ENCODE measurements around the gene OSBPL6. TPM values are rescaled to one million over a fixed set of nuclear protein-coding genes. Genes with fewer than 3 reads are reported as not detected.

OSBPL6 gene
- total RNA-seq, 1 donor from 2014 or later, result 2.4 TPM

GRCh38 chr2:178271629-178272333, 77.5 kb downstream of the OSBPL6 start:
- peak; percentile 74 for DNase-seq (ENCODE audit: low spot score)

DNA sequence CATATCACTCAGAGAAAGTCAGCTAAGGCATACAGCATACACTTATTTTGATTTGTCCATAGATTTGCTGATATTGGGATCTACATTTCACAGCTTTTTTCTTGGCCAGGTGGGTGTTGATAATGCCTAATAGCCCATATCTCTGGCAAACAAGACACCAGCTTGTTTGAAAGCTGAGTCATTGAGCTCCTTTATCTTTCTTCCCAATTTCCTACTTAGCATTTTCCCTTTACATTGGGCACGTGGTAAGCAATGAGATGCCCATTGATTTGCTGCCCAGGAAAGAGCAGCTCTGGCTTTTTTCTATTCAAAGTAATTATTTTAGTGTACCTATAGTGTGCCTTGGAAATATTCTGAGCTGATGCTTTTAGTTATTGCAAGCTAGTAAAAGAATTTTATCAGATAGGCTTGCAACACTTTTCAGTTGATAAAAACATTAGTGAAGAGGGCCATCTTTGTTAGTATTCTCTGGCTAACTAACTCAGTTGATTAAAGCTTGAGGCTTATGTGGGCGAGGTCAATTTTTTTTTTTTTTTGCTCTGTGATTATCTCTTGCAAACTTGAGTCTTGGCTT, 79.6 kb downstream of the OSBPL6 start:
- no peak for DNase-seq (ENCODE audit: low spot score)

GRCh38 chr2:178275600-178275999, 81.3 kb downstream of the OSBPL6 start:
- no peak for DNase-seq (ENCODE audit: low spot score)

DNA sequence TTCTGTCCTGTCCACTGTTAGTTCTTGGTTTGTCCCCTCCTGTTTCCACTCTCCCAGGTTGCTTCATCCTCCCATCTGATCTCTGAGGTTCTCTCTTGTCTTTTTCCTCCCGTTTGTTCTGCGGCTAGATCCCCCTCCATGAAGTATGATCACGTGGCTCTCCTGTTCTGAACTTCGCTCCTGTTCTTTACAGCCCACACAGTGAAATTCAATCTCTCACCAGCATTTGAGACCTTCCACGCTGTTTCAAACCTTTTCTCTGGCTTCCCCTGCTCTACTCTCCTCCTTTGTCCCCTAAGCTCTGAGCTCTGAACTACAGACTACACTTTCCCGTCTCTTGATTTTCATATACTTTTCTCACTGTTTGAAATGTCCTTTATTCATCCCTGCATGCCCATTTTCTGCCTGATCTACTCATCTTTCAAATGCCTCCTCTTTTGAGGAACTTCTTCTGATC, 83.5 kb downstream of the OSBPL6 start:
- no peak for DNase-seq (ENCODE audit: low spot score)

GRCh38 chr2:178279142-178279541, 84.8 kb downstream of the OSBPL6 start:
- DNase-seq (ENCODE audit: low spot score), result no peak

DNA sequence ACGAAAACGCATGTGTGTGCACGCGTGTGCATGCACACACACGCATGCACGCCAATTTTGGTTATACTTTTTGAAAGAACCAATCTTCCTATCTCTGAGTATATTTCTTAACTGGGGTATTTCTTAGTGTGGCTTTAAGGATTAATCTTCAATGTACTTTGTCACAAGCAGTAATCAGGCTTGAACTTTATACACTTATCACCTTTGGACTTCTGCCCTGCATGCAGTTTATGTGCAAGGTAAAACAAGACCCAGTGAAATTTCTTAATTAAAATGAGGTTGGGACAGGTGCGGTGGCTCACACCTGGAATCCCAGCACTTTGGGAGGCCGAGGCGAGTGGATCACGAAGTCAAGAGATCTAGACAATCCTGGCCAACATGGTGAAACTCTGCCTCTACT, 85.3 kb downstream of the OSBPL6 start:
- no peak for DNase-seq (ENCODE audit: low spot score)

DNA sequence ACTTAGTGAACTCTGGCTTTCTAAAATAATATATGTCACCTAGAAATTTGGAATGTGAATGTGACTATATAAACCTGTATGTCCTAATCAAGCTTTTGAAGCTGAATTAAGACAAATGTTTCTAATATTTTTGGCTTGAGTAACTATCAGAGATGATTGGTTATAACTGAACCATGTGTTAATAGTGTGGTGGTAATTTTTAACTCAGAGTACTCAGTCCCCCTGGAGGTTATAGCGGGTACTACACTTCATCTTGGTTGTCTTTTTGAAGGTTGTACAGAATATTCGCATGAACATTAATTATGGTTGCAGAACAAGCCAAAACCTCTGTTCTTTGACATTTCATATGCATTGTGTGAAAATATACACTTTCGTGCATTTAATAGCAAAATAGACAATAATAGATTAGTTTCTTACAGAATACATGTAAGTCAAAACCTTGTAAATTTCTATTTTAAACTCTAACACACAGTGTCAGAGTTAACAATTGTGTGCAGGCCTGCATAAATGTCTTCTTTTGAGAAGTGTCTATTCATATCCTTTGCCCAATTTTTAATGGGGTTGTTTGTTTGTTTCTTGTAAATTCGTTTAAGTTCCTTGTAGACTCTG, 86.0 kb downstream of the OSBPL6 start:
- DNase-seq (ENCODE audit: low spot score), result peak; percentile 51

DNA sequence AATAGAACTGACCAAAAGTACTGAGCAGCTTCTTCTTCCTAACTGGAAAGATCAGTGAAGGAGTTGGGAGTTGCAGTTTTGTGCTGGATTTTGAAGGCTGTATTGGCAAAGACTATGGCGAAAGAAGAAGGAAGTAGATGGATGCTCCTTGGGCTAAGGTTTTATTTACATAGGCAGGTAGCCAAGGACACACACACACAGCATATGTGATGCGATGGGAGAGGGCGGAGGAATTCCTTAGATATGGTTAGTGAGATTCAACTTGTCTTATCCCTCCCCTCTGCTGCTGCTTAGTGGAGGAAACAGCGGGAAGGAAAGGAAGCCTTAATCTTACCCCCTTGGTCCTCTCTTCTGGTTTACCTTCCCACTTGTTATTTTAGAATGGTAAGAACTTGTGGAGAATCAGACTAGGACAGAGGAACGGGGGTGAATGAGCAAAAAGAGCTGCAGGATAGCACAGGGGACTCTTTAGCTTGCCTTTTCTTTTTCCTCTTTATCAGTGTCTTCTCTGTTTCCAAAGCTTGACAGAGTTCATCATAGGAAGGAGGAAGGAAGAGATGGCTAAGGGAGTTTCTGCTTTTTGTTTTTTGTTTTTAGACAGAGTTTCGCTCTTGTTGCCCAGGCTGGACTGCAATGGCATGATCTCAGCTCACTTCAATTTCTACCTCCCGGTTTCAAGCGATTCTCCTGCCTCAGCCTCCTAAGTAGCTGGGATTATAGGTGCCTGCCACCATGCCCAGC, 87.9 kb downstream of the OSBPL6 start:
- DNase-seq (ENCODE audit: low spot score), result no peak

- no peak for DNase-seq (ENCODE audit: low spot score)
These were observed 89.1 kb downstream of the OSBPL6 start for GRCh38 chr2:178283341-178283918.

DNA sequence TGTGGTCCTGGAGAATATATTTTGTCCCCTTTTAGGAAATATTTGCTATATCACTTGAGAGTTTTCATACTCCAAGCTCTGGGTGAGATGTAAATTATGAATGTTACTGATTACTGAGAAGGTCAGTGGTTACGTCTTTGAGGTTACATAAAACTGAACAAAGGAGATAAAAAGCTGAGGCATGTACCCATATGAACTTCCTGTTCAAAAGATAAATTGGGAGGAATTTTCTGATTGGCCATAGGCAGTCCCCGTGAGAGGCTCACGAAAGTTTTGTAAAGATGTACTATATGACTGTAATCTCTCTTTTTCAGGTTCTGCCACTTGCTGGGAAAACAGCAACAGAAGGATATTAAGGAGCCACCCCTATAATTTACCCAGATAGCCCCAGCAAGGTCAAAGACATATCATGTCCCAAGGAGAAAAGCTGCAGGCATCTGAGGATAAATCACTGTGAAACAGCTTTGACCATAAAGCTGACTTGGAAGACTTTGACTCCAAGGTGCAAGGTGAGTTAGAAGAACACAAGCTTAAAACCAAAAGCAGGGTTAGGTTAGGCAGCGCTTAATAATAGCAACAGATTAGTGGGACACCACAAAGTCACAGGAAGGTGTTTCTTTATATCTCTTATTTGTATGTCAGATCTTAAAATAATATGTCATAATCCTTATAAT, 90.4 kb downstream of the OSBPL6 start:
- no peak for DNase-seq (ENCODE audit: low spot score)

DNA sequence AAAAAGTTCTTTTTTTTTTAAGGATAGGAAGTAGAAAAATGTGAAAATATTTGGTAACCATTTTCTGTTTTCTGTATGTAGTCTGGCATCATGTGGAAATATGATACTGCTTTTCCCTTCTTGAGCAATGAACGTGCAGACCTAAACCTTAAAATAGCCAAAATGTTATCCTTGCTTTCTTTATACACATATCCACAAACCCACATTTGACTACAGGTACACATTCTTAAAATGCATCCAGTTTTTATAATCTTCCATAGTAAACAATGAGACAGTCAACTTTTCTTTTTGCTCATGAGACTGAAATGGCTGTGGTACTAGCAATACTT, 90.9 kb downstream of the OSBPL6 start:
- no peak for DNase-seq (ENCODE audit: low spot score)

- DNase-seq (ENCODE audit: low spot score), result no peak
These were observed 92.3 kb downstream of the OSBPL6 start for GRCh38 chr2:178286636-178287035.

DNA sequence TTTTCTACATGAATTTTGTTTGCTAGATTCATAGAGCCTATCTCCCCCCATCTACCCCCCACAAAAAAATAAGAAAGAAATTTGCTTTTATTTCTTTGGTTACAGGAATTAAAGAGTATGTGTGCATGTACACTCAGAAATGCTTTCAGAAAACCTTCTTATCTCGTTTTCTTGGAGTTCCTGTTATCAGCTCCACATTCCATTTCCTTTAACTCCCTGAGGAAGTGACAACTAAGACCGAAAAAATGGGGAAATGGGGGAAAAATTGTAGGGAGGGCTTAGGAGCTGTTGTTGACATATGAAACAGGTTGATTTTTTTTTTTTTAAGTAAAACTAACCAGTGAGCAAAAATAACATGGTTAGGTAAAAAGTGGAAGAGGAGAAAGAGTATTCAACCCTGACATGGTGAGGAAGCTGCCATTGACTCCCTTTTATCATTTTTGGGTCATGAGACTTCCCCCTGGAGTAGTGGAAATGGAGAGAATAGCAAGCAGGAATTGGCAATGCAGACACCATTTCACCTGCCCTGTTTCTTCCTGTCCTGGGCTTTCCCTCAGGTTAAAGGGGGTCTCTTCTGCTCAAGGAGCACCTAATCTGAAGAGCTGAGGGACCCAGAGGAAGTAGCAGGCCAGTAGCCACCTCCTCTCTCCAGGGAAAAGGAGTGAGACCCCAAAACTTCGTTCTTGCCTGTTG, 93.5 kb downstream of the OSBPL6 start:
- DNase-seq (ENCODE audit: low spot score), result no peak

DNA sequence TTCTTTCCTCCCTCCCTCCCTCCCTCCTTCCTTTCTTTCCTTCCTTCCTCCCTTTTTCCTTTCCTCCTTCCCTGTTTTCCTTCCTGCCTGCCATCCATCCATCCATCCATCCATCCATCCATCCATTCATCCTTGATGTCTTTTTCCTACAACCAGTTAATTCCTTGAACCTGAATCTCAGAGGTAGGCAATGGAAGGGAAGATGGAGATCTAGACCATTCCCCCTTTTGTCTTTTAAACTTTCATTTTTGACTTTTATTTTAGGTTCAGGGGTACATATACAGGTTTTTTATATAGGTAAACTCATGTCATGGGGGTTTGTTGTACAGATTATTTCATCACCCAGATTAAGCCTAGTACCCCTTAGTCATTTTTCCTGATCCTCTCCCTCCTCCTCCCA, 97.4 kb downstream of the OSBPL6 start:
- no peak for DNase-seq (ENCODE audit: low spot score)

- no peak for DNase-seq (ENCODE audit: low spot score)
These were observed 98.3 kb downstream of the OSBPL6 start for GRCh38 chr2:178292586-178292985.

GRCh38 chr2:178295115-178295514, 100.8 kb downstream of the OSBPL6 start:
- DNase-seq (ENCODE audit: low spot score), result no peak

- no peak for DNase-seq (ENCODE audit: low spot score)
These were observed 101.6 kb downstream of the OSBPL6 start for GRCh38 chr2:178295906-178296305.

- DNase-seq (ENCODE audit: low spot score), result no peak
These were observed 102.2 kb downstream of the OSBPL6 start for GRCh38 chr2:178296394-178297090.

GRCh38 chr2:178297091-178297411, 102.7 kb downstream of the OSBPL6 start:
- no peak for DNase-seq (ENCODE audit: low spot score)

- no peak for DNase-seq (ENCODE audit: low spot score)
These were observed 104.5 kb downstream of the OSBPL6 start for GRCh38 chr2:178298785-178299212.
